Activated CD8-positive, alpha-beta T cell treated with anti-CD3 and anti-CD28 coated beads for 36 hours (primary cell): ENCODE results near the gene RNF213. TPM values are rescaled to one million over a fixed set of nuclear protein-coding genes. Genes with fewer than 3 reads are reported as not detected.

Experiments
- ATAC-seq: fragments of 200-7000 bp; cut with Tn5 transposase; one replicate; pipeline ENCODE4 v1.10.0; 2021; ENCODE audit warnings: mild to moderate bottlenecking, moderate library complexity
- CTCF ChIA-PET: fragments of 350-600 bp; sonication (Branson Sonifier 250); formaldehyde crosslinking; loops from one replicate; lab custom pipeline; 2021; ENCODE audit warnings: antibody characterized with exemption; lab: Charles Lee
- POLR2A ChIA-PET: fragments of 350-600 bp; sonication (Branson Sonifier 250); formaldehyde crosslinking; loops from one replicate; lab custom pipeline; 2021; ENCODE audit warnings: antibody characterized with exemption; lab: Charles Lee
- DNase-seq: peaks from one replicate; pipeline ENCODE4 v3.0.0-alpha.2; 2020
- H3K27ac Mint-ChIP-seq: one replicate; pipeline ENCODE4 v1.8.0; 2021; ENCODE audit warnings: mild to moderate bottlenecking, mixed read lengths
- H3K27me3 Mint-ChIP-seq: one replicate; pipeline ENCODE4 v1.8.0; 2021; ENCODE audit warnings: mixed read lengths
- H3K36me3 Mint-ChIP-seq: one replicate; pipeline ENCODE4 v1.8.0; 2021; ENCODE audit warnings: low read depth, mixed read lengths
- H3K4me1 Mint-ChIP-seq: one replicate; pipeline ENCODE4 v1.8.0; 2021; ENCODE audit warnings: low read depth, mixed read lengths
- H3K4me3 Mint-ChIP-seq: one replicate; pipeline ENCODE4 v1.8.0; 2021; ENCODE audit warnings: mild to moderate bottlenecking, moderate library complexity, mixed read lengths
- H3K9me3 Mint-ChIP-seq: one replicate; pipeline ENCODE4 v1.8.0; 2021; ENCODE audit warnings: mixed read lengths
- intact Hi-C: fragments of 100-400 bp; cut with micrococcal nuclease; formaldehyde crosslinking; loops from one replicate; pipeline ENCODE4 v1.10.0; 2022
- total RNA-seq, 2 experiments: library from RNA; stranded (reverse); gene quantifications; one replicate each; pipeline ENCODE4 v1.2.3, GENCODE V29; 2021
- TF ChIP-seq, protein P1 (sequence below): fragments of 200-600 bp; IDR thresholded peaks from one replicate; pipeline ENCODE4 v1.8.0; 2022; ENCODE audit warnings: antibody characterized with exemption, mild to moderate bottlenecking

The RNF213 gene
- total RNA-seq, 2 experiments from 2014 or later = 131 to 142 TPM

DNA sequence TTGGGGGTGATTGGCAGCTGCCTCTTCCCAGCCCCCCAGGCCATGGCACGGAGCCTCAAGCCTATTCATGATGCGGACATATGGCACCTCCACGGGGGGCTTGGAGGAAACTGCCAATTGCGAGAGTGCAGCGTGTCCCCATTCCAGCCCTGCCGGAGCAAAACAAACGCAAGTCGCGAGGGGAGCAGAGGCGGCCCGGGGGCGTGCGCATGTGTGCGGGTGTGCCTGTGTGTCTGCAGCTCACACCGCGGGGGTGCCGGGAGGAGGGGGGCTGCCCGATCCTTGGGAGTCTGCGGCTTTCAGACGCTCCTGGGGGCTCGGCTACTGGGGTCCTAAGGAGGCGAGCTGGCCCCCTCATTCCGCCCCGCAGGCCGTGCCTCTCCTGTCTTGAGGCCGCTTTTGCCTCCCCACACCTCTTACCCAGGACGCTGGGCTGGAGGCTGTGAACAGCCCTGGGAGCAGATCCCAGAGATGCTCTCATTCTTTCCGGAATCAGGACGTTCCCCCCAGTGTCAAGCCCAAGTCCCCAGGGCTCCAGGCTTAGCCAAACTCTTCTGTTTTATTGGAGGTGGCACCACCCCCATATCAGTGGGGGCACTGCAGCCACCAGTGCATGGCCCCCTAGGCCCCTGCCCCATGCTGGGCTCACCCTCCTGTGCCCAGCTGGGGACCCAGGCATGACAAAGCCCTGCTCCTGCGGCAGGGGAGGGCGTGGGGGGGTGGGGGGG lies 183.4 kb downstream of the RNF213 start:
- ChIA-PET CTCF (no interaction called here), POLR2A (no interaction called here)
- H3K4me3 Mint-ChIP-seq = no peak overlapping the region
- intact Hi-C loops = no loop called here
- no peaks in the 10 kb centered on the region for H3K9me3 Mint-ChIP-seq
- H3K36me3 Mint-ChIP-seq = no peaks in the 10 kb centered on the region
- H3K4me1 Mint-ChIP-seq = no peaks in the 10 kb centered on the region
- no peak overlapping the region for H3K27ac Mint-ChIP-seq
- ATAC-seq (no peak), DNase-seq (no peak)
- TF ChIP-seq, protein P1, sequence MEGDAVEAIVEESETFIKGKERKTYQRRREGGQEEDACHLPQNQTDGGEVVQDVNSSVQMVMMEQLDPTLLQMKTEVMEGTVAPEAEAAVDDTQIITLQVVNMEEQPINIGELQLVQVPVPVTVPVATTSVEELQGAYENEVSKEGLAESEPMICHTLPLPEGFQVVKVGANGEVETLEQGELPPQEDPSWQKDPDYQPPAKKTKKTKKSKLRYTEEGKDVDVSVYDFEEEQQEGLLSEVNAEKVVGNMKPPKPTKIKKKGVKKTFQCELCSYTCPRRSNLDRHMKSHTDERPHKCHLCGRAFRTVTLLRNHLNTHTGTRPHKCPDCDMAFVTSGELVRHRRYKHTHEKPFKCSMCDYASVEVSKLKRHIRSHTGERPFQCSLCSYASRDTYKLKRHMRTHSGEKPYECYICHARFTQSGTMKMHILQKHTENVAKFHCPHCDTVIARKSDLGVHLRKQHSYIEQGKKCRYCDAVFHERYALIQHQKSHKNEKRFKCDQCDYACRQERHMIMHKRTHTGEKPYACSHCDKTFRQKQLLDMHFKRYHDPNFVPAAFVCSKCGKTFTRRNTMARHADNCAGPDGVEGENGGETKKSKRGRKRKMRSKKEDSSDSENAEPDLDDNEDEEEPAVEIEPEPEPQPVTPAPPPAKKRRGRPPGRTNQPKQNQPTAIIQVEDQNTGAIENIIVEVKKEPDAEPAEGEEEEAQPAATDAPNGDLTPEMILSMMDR = no peak
- peaks cover 7% of the 10 kb centered on the region for H3K27me3 Mint-ChIP-seq

DNA sequence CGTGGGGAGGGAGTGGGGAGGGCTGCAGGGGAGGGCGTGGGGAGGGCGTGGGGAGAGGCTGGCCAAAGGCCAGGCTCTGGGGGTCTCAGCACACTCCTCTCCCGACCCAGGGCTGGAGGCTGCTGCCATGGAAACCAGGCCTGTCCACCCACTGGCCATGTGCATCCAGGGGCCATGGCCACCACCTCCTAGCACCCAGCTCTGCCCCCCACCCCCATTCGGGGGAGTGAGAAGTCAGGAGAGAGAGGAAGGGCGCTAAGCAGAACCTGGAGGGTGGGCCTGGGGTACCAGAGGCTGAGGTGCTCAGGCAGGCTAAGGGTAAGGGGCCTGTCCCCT lies 184.0 kb downstream of the RNF213 start:
- TF ChIP-seq, protein P1 = no peak
- no peaks in the 10 kb centered on the region for H3K4me1 Mint-ChIP-seq
- H3K4me3 Mint-ChIP-seq = no peak overlapping the region
- ATAC-seq (no peak), DNase-seq (no peak)
- H3K27ac Mint-ChIP-seq = no peak overlapping the region
- peaks cover 7% of the 10 kb centered on the region for H3K27me3 Mint-ChIP-seq
- H3K9me3 Mint-ChIP-seq = no peaks in the 10 kb centered on the region
- POLR2A ChIA-PET = no interaction called here
- CTCF ChIA-PET = no interaction called here
- no peaks in the 10 kb centered on the region for H3K36me3 Mint-ChIP-seq
- intact Hi-C loops = no loop called here

DNA sequence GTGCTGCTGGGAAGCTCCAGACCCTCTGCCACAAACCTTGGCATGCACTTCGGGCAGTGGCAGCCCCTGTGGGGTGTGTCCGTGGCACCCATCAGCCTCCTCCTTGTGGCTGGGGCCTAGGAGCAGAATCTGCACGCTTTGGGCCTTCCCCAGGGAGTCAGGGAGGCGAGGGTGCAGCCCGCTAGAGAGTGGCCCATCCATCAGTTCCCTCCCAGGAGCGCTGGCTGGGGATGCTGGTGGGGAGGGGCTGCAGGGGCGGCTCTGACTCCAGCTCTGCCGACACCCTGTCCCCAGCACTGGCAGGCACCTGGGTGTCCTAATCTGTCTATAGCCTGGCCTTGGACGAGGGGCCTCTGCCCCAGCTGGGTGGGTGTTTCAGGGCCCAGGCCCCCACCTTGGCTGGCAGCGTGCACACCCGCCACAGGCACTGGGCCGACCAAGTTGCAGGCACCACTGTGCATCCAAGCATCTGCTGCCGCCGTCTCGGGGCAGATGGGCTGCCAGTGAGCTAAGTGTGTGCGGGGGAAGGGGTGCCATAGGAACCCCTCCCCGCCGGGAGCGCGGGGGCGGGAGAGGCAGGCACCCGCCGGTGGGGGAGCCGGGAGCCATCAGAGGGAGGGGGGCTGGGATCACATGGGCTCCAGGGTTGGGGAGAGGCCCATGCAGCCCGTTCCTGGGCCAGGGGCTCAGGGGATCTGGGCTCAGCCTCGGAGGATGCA lies 184.5 kb downstream of the RNF213 start:
- no peak for ATAC-seq
- POLR2A ChIA-PET = no interaction called here
- CTCF ChIA-PET = no interaction called here
- intact Hi-C loops = no loop called here
- no peaks in the 10 kb centered on the region for H3K36me3 Mint-ChIP-seq
- no peak overlapping the region for H3K27ac Mint-ChIP-seq
- DNase-seq = no peak
- H3K27me3 Mint-ChIP-seq = peaks cover 7% of the 10 kb centered on the region
- H3K4me3 Mint-ChIP-seq = no peak overlapping the region
- TF ChIP-seq, protein P1 = no peak
- no peaks in the 10 kb centered on the region for H3K9me3 Mint-ChIP-seq
- H3K4me1 Mint-ChIP-seq = no peaks in the 10 kb centered on the region

DNA sequence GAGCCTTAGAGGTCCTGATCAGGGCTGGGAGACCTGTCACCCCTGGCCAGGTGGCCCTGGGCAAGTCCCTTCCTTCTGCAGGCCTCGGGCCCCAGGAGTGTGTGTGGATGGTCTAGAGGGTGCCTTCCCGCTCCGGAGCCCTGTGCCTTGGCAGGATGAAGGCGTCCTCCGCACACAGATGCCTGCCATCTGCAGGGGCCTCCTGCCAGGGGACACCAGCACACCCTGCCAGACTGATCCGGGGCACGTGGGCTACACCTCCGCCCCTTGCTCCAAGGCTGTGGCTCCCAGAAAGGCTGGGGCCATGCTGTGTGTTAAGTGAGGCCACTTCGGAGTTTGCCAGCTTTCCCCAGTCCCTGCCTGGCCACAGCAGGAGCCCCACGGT lies 185.1 kb downstream of the RNF213 start:
- H3K4me3 Mint-ChIP-seq = no peak overlapping the region
- H3K36me3 Mint-ChIP-seq = no peaks in the 10 kb centered on the region
- peaks cover 7% of the 10 kb centered on the region for H3K27me3 Mint-ChIP-seq
- intact Hi-C loops = no loop called here
- TF ChIP-seq, protein P1 = no peak
- H3K9me3 Mint-ChIP-seq = no peaks in the 10 kb centered on the region
- DNase-seq (no peak), ATAC-seq (no peak)
- CTCF ChIA-PET = no interaction called here
- no peaks in the 10 kb centered on the region for H3K4me1 Mint-ChIP-seq
- POLR2A ChIA-PET = no interaction called here
- no peak overlapping the region for H3K27ac Mint-ChIP-seq
